IPS-15b (cell line): ENCODE data around the gene RHOT2.
"Not testable (repeated sequence)": the region's sequence is repeated elsewhere in the genome, so short reads cannot be mapped to it uniquely, and the experiment has no call there.

ENCODE experiments used
- H3K27me3 ChIP-seq: one replicate; pipeline ENCODE4 v1.6.1; 2013; ENCODE audit warnings: low read length; ENCODE audit not compliant: control insufficient read depth, insufficient read depth
- H3K36me3 ChIP-seq: one replicate; pipeline ENCODE4 v1.6.1; 2013; ENCODE audit warnings: low read length; ENCODE audit not compliant: control insufficient read depth, insufficient read depth
- H3K4me1 ChIP-seq: one replicate; pipeline ENCODE4 v1.6.1; 2013; ENCODE audit warnings: mild to moderate bottlenecking, low read length; ENCODE audit not compliant: control insufficient read depth, insufficient read depth
- H3K4me3 ChIP-seq: one replicate; pipeline ENCODE4 v1.5.1; 2013; ENCODE audit warnings: low read depth, low read length
- H3K9ac ChIP-seq: one replicate; pipeline ENCODE4 v1.6.1; 2013; ENCODE audit warnings: low read depth, mild to moderate bottlenecking, low read length
- H3K9me3 ChIP-seq: one replicate; pipeline ENCODE4 v1.6.1; 2013; ENCODE audit warnings: mild to moderate bottlenecking, low read length; ENCODE audit not compliant: control insufficient read depth, insufficient read depth

RHOT2 gene

DNA sequence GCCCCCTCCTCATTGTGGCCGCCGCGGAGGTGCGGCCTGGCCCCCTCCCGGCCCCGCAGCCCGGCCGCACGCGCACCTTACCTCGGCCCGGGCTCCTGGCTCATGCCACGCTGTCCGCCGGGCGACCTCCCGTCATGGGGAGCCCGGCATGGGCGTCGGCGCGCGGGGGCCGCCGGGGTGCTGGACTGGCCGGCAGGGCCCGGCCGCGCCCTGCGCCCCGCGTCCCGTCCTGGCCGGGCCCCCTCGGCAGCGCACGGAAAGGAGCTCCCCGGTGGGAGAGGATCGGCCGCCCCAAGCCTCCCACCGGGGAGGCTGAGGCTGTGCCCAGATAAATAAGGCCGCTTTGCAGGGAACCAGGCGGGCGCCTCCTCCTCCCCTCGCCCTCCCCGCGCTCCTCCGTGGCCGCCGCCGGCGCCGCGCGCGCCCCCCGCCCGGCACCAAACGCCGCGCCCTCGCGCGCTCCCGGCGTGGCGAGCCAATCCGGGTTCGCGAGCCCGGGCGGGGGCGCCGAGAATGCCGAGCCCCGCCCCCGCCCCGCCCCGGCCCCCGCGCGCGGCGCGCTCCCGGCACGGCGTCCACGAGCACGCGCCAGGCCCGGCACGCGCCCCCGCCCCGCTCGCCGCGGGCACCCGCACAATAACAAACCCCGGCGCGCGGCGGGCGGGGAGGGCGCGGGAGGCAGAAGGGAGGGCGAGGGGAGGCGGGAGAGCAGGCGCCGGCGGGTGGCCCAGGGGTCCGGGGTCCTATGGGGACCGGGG, 37.7 kb downstream of the RHOT2 start, which contains the start of gene FBXL16:
FBXL16 (minus strand) TSS at position 371 of the 758 bp plus-strand sequence. CDS start 8,396 bp downstream, outside the sequence.
- Histone ChIP-seq H3K4me1 (no peaks in the 10 kb centered on the region), H3K4me3 (peak within 1 kb of the TSS; percentile 55), H3K9me3 (no peaks in the 10 kb centered on the region), H3K9ac (no peak within 1 kb of the TSS), H3K36me3 (no peaks in the 10 kb centered on the region), H3K27me3 (peaks cover 72% of the 10 kb centered on the region)

- Histone ChIP-seq H3K4me3 (peak overlapping the region; percentile 55), H3K9me3 (no peaks in the 10 kb centered on the region), H3K4me1 (no peaks in the 10 kb centered on the region), H3K27me3 (peaks cover 66% of the 10 kb centered on the region), H3K9ac (no peak overlapping the region), H3K36me3 (no peaks in the 10 kb centered on the region)
These were observed 38.5 kb downstream of the RHOT2 start for GRCh38 chr16:706189-707061.

DNA sequence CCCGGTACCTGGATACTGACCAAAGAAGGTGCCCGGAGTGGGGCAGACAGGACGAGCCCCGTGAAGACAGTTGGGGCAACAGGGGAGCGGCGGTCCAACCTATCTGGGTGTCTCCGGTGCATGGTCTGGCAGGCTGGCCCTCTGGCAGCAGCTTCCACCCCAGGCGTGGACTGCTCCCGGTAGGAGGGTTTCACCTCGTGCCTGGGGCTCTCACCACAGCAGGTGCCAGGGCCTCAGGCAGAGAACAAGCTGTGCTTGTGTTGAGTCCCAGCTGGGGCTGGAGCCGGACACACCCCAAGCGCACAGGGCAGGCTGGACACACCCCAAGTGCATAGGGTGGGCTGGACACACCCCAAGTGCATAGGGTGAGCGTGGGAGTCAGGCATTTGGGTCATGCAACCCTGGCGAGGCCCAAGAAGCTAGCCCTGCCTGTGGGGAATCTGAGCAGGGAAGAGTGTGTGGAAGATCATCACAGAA, 39.2 kb downstream of the RHOT2 start:
- H3K27me3 ChIP-seq = peaks cover 59% of the 10 kb centered on the region
- no peak overlapping the region for H3K9ac ChIP-seq
- H3K9me3 ChIP-seq = no peaks in the 10 kb centered on the region
- H3K4me3 ChIP-seq = peak overlapping the region; percentile 55
- no peaks in the 10 kb centered on the region for H3K4me1 ChIP-seq
- H3K36me3 ChIP-seq = no peaks in the 10 kb centered on the region

GRCh38 chr16:708019-708418, 40.1 kb downstream of the RHOT2 start:
- no peaks in the 10 kb centered on the region for H3K36me3 ChIP-seq
- H3K9me3 ChIP-seq = no peaks in the 10 kb centered on the region
- no peak overlapping the region for H3K9ac ChIP-seq
- peaks cover 50% of the 10 kb centered on the region for H3K27me3 ChIP-seq
- H3K4me1 ChIP-seq = no peaks in the 10 kb centered on the region
- H3K4me3 ChIP-seq = no peak overlapping the region

- Histone ChIP-seq H3K27me3 (peaks cover 45% of the 10 kb centered on the region), H3K36me3 (no peaks in the 10 kb centered on the region), H3K9me3 (no peaks in the 10 kb centered on the region), H3K9ac (no peak overlapping the region), H3K4me3 (no peak overlapping the region), H3K4me1 (no peaks in the 10 kb centered on the region)
These were observed 41.0 kb downstream of the RHOT2 start for GRCh38 chr16:708959-709358.

DNA sequence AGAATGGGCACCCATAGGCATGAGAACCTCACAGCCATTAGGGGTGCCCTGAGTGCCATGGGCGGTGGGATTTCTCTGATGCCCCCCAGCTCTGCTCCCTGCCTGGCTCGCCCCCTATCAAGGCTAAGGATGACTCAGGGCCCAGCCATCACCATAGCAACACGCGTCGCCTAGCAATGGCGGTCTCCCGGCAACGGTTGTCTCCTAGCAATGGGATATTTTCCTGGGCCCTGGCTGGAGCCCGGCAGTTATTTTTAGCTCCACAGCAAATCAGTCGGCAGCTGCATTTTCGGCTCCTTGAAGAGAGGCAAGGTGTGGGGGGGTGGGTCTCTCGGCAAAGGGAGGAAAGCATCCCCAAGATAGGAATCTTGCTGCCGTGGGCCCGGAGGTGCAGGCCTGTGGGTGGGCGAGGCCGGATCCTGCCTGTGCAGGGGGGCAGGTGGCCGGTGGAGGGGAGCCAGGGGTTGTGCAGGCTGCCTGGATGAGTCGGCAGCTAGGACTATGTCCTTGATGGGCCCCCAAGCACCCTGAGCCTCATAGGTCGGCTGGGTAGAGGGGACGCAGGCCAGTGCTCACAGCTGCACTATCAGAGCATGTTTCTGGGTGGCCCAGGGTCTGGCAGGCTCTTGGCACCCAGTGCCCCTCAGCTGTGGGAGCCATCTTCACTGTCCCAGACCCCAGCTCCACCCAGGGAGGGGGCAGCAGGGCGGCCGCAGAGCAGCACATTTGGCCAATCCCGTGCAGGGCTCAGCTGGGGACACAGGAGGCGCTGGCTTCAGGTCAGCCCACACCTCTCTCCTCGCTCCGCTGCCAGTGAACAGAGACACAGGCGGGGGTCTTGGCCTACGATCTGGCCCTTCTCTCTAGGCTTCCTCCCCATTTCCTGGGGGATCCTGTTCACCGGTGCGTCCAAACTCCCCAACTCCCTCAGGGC, 41.9 kb downstream of the RHOT2 start:
- Histone ChIP-seq H3K9ac (no peak overlapping the region), H3K36me3 (no peaks in the 10 kb centered on the region), H3K27me3 (peaks cover 38% of the 10 kb centered on the region), H3K4me3 (no peak overlapping the region), H3K4me1 (no peaks in the 10 kb centered on the region), H3K9me3 (no peaks in the 10 kb centered on the region)

- Histone ChIP-seq H3K9me3 (no peaks in the 10 kb centered on the region), H3K36me3 (no peaks in the 10 kb centered on the region), H3K4me3 (no peak overlapping the region), H3K27me3 (peaks cover 38% of the 10 kb centered on the region), H3K9ac (no peak overlapping the region), H3K4me1 (no peaks in the 10 kb centered on the region)
These were observed 42.7 kb downstream of the RHOT2 start for GRCh38 chr16:710500-711075.

DNA sequence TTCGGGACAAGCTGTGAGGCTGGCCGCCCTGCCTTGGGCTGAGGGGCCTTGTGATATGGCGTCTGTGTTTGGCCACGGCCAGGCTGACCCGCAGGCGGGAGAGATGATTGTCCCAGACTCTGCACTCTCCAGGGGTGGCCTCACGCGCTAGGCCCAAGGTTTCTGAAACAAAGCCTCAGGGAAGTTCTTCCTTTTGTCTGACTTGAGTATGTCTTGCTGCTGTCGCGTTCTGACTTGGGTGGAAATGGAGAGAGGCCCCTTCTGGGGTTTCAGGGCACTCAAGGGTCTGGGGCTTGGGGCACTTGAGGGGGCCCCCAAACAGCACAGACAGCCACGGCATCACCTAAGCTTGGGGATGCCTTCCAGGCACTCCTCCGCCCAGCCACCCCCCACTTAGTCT, 43.2 kb downstream of the RHOT2 start:
- H3K4me1 ChIP-seq = peaks cover 2% of the 10 kb centered on the region
- H3K9ac ChIP-seq = no peak overlapping the region

GRCh38 chr16:711548-712320, 43.8 kb downstream of the RHOT2 start:
- no peaks in the 10 kb centered on the region for H3K9me3 ChIP-seq
- H3K4me1 ChIP-seq = peaks cover 2% of the 10 kb centered on the region
- no peak overlapping the region for H3K9ac ChIP-seq
- H3K4me3 ChIP-seq = no peak overlapping the region
- H3K36me3 ChIP-seq = no peaks in the 10 kb centered on the region
- H3K27me3 ChIP-seq = peaks cover 40% of the 10 kb centered on the region

More for the DNA sequence above, 43.2 kb downstream of the RHOT2 start:
- H3K9me3 ChIP-seq = no peaks in the 10 kb centered on the region
- no peak overlapping the region for H3K4me3 ChIP-seq
- peaks cover 41% of the 10 kb centered on the region for H3K27me3 ChIP-seq
- no peaks in the 10 kb centered on the region for H3K36me3 ChIP-seq

- H3K4me3 ChIP-seq, H3K36me3 ChIP-seq, H3K4me1 ChIP-seq, H3K9me3 ChIP-seq, H3K9ac ChIP-seq: not testable (repeated sequence)
- H3K27me3 ChIP-seq = peaks cover 30% of the 10 kb centered on the region
These were observed 44.9 kb downstream of the RHOT2 start for GRCh38 chr16:712740-713250.
